ENCODE results near the gene CTDSPL.

GRCh38 chr3:37943126-37943525, 81.4 kb downstream of the CTDSPL start:
- TF ChIP-seq CTCF (IDR thresholded peaks at IDR 0.05) = no peak
- TF ChIP-seq POLR2A (IDR thresholded peaks at IDR 0.05) = no peak
- no peak for TF ChIP-seq EP300 (IDR thresholded peaks at IDR 0.05; ENCODE audit: low read depth)
